SKM-1 treated with dmso at 0.1 percent for 144 hours (cell line): ENCODE measurements around the gene FOXL3.
"Not testable (repeated sequence)": the region's sequence is repeated elsewhere in the genome, so short reads cannot be mapped to it uniquely, and the experiment has no call there.

Source experiments
- DNase-seq: peaks from one replicate; lab custom pipeline; 2025; ENCODE audit not compliant: unreplicated experiment; lab: John Stamatoyannopoulos, UW

Gene FOXL3

DNA sequence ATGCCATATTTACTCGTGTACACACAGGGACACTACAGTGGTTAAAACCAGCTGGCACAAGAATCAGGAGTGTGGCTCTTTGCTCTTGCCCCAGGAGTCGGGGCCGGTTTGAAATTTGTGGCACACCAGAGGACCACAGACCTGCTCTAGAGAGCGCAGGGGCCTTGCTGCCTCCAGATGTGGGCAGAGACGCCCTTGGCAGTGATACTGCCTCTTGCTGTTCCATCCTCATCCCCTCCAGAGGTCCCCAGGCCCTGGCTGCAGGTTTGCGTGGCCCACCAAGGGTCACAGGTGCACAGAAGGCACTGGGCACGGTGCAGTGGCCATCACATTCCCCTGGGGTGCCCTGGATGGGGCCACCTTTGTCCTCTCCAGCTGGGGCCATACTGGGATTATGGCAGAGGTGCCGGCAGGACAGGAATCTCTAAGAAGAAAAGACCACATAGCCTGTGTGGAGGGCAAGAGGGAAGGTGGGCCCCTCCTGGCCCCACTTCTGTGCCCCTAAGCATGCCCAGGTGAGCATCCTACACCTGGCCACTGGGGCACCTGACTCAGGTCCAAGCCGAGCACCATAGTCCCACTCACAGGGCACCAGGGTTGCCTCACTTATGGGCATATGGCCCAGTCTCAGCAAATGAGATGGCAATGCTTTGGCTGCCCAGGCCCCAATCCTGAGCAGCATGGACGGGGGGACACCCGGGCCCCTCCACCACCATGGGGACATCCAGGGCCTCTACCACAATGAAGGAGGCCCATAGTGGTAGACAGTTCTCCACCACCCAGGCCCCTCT is 45.6 kb downstream of the FOXL3 start:
- no peak for DNase-seq

DNA sequence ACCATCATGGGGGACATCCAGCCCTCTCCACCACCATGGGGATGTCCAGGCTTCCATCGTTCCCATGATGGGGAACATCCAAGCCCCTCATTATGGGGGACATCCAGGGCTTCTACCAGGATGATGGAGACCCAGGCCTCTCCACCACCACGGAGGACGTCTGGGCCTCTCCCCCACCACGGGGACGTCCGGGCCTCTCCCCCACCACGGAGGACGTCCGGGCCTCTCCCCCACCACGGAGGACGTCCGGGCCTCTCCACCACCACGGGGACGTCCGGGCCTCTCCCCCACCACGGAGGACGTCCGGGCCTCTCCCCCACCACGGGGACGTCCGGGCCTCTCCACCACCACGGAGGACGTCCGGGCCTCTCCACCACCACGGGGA is 46.2 kb downstream of the FOXL3 start:
- not testable (repeated sequence) for DNase-seq

DNA sequence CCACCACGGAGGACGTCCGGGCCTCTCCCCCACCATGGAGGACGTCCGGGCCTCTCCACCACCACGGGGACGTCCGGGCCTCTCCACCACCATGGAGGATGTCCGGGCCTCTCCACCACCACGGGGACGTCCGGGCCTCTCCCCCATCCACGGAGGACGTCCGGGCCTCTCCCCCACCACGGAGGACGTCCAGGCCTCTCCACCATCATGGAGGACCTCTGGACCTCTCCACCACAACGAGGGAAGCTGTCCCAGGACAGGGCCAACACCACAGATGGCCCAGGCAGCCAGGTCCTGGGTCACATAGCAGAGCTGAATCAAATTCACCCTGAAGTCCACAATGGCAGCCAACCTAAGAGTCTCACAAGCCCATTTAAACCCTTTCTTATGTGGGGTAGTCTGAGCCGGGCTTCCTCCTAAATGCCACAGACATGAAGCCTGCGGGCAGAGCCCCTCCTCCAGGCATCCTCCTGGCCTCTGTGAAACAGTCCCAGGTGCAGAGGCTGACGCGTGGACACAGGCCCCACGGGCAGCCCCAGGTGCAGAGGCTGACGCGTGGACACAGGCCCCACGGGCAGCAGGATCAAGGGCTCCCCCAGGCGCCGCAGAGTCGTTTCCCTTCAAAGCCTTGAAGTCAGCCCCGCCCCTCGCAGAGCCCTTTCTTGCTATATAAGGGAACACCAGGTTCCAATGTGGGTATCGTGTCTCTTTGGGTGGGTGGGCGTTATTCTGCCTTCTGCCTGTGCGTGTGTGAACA is 47.0 kb downstream of the FOXL3 start:
- DNase-seq = no peak

DNA sequence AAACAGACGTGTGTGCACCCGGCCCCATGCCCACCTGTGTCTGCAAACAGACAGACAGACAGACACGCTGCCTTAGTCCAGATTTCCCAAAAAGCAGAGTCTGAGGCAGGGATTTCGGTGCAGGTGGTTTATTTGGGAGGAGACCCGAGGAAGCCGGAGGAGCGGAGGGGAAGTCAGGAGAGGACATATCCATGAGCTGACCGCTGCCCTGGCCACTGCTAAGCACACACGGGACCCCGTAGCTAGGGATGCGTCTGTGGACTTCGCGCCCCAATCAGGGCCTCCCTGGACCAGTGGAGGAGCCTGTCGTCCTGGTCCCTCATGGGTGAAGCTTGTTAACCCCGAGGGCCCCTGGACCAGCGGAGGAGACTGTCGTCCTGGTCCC is 47.6 kb downstream of the FOXL3 start:
- no peak for DNase-seq

DNA sequence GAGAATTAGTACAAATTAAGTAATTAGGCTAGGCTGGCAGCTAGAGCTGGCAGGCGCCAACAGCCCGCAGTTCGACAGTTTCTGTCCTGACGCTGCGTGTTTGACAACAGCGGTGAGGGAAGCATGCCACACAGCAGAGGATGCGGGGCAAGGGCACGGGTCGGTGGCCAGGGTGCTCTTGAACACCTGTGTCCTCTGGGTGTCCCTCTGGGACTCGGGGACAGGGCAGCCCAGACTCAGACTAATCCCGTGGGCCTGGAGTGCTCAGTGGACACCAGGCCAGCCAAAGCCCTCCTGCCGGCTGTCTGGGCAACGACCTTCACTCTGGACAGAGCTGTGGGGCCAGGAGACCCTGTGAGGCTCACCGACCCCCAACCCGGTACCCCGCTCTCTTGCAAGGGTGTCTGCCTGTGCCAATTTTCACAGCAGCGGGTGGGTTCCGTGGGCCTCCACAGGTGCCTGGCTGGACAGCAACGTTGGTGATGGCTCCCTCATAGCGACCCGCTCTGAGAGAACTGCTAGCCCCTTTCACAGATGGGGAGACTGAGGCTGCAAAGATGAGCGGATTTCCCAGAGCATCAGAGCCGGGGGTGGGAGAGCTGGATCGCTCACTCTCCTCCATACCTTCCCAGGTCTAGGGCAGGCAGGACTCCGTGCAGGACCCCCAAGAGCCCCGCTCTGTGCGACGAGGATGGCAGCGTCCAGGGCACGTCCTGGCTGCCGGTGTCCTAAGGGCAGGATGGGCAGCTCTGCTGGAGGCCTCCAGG is 48.5 kb downstream of the FOXL3 start:
- no peak for DNase-seq

DNA sequence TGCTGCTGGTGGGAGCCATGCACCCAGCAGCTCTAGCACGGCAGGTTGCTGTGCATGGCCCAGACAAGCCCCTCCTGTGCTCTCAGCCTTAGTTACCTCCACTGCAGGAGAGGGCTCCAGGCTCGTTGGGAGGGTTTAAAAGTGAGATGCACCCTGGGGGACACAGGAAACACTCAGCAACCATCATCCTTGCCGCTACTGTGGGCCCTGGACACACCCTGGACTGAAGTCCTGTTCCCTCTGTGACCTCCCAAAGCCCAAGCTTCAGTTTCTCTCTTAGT is 49.0 kb downstream of the FOXL3 start:
- no peak for DNase-seq

DNA sequence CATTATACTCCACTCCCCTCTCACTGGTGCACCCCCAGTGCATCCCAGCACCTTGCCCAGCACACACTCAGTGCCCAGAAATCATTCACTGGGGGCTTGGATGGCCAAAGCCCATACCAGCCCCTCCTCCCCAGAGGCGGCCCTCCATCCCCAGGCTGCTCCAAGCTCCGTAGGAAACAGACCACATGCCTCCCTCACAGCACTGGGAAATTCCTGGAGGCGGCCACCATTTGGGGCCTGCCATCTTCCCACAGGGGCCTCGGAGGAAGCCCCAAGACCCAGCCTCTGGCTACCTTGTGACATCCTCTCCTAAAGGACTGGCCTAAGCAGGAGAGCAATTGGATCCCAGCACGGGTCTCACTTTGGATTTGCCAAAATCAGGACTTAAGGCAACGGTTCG is 49.7 kb downstream of the FOXL3 start:
- DNase-seq = no peak

DNA sequence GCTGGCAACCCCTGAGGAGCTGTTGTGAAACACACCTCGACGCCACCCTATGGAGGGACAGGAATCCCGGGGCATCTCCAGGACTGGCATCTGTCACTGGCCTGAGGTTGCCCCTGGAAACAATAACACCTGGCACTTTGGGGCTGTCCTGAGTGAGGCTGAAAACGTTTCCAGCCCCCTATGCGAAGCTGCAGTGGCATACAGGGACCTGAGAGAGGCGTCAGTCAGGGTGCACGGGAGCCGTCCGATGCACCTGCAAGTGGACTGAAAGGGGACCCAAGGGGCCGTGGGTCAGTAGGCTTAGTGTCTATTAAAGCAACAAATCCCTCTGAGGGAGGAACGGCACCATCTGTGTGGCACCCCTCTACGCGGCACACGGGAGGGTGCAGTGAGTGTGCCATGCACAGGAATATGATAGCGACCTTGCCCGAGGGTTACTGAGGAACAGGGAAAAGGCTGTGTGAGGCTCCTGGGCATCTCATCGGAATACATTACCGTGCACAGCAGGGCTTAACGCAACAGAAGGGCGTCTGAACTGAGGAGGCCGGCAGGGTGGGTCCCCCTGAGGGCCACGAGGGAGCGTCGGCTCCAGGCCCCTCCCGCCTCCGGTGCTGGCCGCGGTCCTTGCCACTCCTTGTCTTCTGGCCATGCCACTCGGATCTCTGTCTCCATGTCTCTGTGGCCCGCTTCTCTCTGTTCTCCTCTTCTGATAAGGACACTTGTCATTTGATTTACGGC is 50.4 kb downstream of the FOXL3 start:
- DNase-seq = no peak
